Measurements from ENCODE around the gene MARCKSL1. TPM values are rescaled to one million over a fixed set of nuclear protein-coding genes. Genes with fewer than 3 reads are reported as not detected.
"Not testable (repeated sequence)": the region's sequence is repeated elsewhere in the genome, so short reads cannot be mapped to it uniquely, and the experiment has no call there.

Gene MARCKSL1
- total RNA-seq, 2 experiments from 2014 or later, result 120 to 288 TPM

DNA sequence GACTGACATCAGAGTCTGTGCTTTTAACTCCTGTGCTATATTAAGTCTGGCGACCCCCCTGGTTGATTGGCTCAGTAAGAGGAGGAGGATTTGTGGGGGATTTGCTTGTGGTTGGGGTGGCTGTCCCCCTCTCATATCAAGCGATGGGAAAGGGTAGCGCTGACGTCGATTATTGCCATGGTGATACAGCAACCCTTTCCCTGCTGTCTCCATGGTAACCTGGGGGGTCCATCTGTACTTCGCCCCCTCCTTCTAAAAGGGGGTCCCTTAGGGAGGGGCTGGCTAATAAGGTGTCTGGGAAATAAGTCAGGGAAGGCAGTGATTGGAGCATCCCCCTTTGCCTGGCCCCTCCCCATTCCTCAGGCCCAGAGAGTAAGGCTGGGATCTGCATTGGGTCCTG is 21.6 kb upstream of the MARCKSL1 start:
- intact Hi-C loops (cut with micrococcal nuclease; ENCODE audit: unreplicated experiment), result no loop called here
- no TSS peak for BruUV-seq (replicated peaks)
- H4K20me1 ChIP-seq (ENCODE audit: insufficient read depth, low read length), result no peaks in the 10 kb centered on the region
- no peaks in the 10 kb centered on the region for H3K36me3 ChIP-seq (ENCODE audit: insufficient read depth, low read length)
- POLR2A ChIA-PET, result no interaction called here
- CTCF ChIA-PET (ENCODE audit: unreplicated experiment), result no interaction called here
- no peak overlapping the region for H3K4me3 ChIP-seq (ENCODE audit: low read depth, low read length, poor library complexity, severe bottlenecking)
- no peak for TF ChIP-seq CTCF (conservative IDR thresholded peaks at IDR 0.05; ENCODE audit: low read length)
- TF ChIP-seq EZH2phosphoT487 (IDR thresholded peaks at IDR 0.05; ENCODE audit: borderline replicate concordance, low read depth, low read length), result no peak
- no peak for DNase-seq (ENCODE audit: low spot score)
- peaks cover 27% of the 10 kb centered on the region for H3K4me1 ChIP-seq (ENCODE audit: insufficient read depth, low read length, poor library complexity, severe bottlenecking)
- H2AFZ ChIP-seq (ENCODE audit: low read length), result no peak overlapping the region
- no peak overlapping the region for H3K4me2 ChIP-seq (ENCODE audit: low read length)
- H3K9me2 ChIP-seq (ENCODE audit: insufficient read depth, low read length), result no peaks in the 10 kb centered on the region
- no peak overlapping the region for H3K27ac ChIP-seq (ENCODE audit: low read depth, low read length, poor library complexity, severe bottlenecking)
- no peaks in the 10 kb centered on the region for H3K9me3 ChIP-seq (ENCODE audit: low read length)
- no peaks in the 10 kb centered on the region for H3K79me2 ChIP-seq (ENCODE audit: insufficient read depth, low read depth, low read length)

- CTCF ChIA-PET (ENCODE audit: unreplicated experiment), result no interaction called here
These were observed 20.4 kb upstream of the MARCKSL1 start for GRCh38 chr1:32356478-32356877.

GRCh38 chr1:32355778-32356177 is 19.7 kb upstream of the MARCKSL1 start:
- H3K36me3 ChIP-seq (ENCODE audit: insufficient read depth, low read length); H3K4me3 ChIP-seq (ENCODE audit: low read depth, low read length, poor library complexity, severe bottlenecking); BruUV-seq (replicated peaks); H2AFZ ChIP-seq (ENCODE audit: low read length); H4K20me1 ChIP-seq (ENCODE audit: insufficient read depth, low read length); H3K79me2 ChIP-seq (ENCODE audit: insufficient read depth, low read depth, low read length); intact Hi-C loops (cut with micrococcal nuclease; ENCODE audit: unreplicated experiment); H3K9me2 ChIP-seq (ENCODE audit: insufficient read depth, low read length); CTCF ChIA-PET (ENCODE audit: unreplicated experiment); H3K27ac ChIP-seq (ENCODE audit: low read depth, low read length, poor library complexity, severe bottlenecking); DNase-seq (ENCODE audit: low spot score); H3K4me2 ChIP-seq (ENCODE audit: low read length); H3K9me3 ChIP-seq (ENCODE audit: low read length): not testable (repeated sequence)
- peaks cover 40% of the 10 kb centered on the region for H3K4me1 ChIP-seq (ENCODE audit: insufficient read depth, low read length, poor library complexity, severe bottlenecking)
- POLR2A ChIA-PET, result interaction anchor here (0.5 to 0.6 kb wide), 2 partner anchors 247 to 294 kb away, joined by 3 read pairs; no protein-coding TSS in a partner anchor

More at GRCh38 chr1:32356478-32356877, 20.4 kb upstream of the MARCKSL1 start:
- TF ChIP-seq CTCF (conservative IDR thresholded peaks at IDR 0.05; ENCODE audit: low read length), result no peak
- TF ChIP-seq EZH2phosphoT487 (IDR thresholded peaks at IDR 0.05; ENCODE audit: borderline replicate concordance, low read depth, low read length), result no peak
- Histone ChIP-seq H2AFZ (ENCODE audit: low read length) (no peak overlapping the region), H3K9me3 (ENCODE audit: low read length) (no peaks in the 10 kb centered on the region), H3K4me2 (ENCODE audit: low read length) (no peak overlapping the region), H3K4me3 (ENCODE audit: low read depth, low read length, poor library complexity, severe bottlenecking) (no peak overlapping the region), H4K20me1 (ENCODE audit: insufficient read depth, low read length) (no peaks in the 10 kb centered on the region), H3K27ac (ENCODE audit: low read depth, low read length, poor library complexity, severe bottlenecking) (no peak overlapping the region), H3K36me3 (ENCODE audit: insufficient read depth, low read length) (no peaks in the 10 kb centered on the region), H3K79me2 (ENCODE audit: insufficient read depth, low read depth, low read length) (no peaks in the 10 kb centered on the region), H3K9me2 (ENCODE audit: insufficient read depth, low read length) (no peaks in the 10 kb centered on the region), H3K4me1 (ENCODE audit: insufficient read depth, low read length, poor library complexity, severe bottlenecking) (peaks cover 38% of the 10 kb centered on the region)
- DNase-seq (ENCODE audit: low spot score), result no peak
- no TSS peak for BruUV-seq (replicated peaks)
- intact Hi-C loops (cut with micrococcal nuclease; ENCODE audit: unreplicated experiment), result no loop called here
- POLR2A ChIA-PET, result no interaction called here
